GM18526 (cell line): ENCODE data around the gene GPR15LG.
A peak's percentile ranks its signal among the peaks of the same experiment; 100 is the strongest.

Experiments used
- POLR2A ChIP-seq: IDR thresholded peaks from 3 replicates; pipeline ENCODE4 v1.6.1; 2011; ENCODE audit not compliant: insufficient read length; ENCODE audit errors: extremely low read depth

Gene GPR15LG

GRCh38 chr10:84163996-84164395 is 9.6 kb upstream of the GPR15LG start:
- no peak for TF ChIP-seq POLR2A

- no peak for TF ChIP-seq POLR2A
Observed at GRCh38 chr10:84164442-84164841, 9.2 kb upstream of the GPR15LG start.

DNA sequence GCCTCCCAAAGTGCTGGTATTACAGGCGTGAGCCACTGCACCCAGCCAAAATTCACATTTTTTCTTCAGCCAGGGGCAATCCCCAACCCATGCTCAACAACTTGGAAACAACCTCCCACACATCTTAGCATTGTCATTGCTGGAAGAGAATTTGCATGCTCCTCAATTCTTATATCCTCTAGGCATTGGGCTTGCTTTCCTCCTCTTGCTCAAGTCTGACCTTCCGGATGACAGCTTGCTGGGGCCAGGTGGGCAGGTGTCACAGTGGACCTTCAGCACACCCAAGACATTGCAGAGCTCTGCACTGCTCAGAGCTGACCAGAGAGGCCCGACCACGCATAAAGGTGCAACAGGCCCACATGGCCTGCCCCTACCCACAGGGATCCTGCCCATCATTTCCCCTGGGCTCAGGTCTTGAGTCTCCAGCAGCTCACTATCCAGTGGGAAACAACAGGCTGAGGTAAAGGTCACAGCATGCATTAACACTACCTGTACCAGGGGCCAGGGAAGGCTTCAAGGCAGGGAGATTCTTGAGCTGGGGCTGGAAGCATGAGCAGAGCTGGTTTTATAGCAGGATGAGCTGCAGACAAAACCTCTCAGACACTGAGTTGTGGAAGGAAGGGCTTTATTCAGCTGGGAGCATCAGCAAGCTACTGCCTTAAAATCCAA is 6.8 kb upstream of the GPR15LG start:
- no peak for TF ChIP-seq POLR2A

DNA sequence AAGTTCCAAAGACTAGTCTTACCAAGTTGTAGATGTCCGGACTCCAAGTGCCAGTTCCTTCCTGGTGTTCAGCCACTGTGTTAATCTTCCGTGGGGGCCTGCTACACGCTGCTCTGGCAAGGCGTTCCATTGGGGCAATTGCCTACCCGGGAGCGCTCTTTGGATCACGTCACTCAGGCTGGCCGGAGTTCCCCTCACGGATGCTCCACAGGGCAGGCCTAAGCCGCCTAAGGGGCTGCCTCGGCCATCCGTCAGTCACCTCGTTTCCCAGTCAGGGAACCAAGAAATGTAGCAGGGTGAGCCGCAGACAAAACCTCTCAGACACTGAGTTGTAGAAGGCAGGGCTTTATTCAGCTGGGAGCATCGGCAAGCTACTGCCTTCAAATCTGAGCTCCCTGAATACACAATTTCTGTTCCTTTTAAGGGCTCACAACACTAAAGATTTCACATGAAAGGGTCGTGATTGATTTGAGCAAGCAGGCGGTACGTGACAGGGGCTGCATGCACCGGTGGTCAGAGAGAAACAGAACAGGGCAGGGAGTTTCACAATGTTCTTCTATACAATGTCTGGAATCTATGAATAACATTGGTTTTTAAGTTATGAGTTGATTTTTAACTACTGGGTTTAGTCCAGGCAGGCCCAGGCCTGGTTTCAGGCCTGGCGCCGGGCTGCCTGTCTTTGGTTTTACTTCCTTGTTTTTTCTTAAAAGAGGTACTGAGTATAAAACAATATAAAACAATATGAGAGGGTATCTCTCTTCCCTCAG is 1.7 kb upstream of the GPR15LG start:
- TF ChIP-seq POLR2A = peak; percentile 18

GRCh38 chr10:84172467-84173356 is 889 bp upstream of the GPR15LG start:
- peak; percentile 3 for TF ChIP-seq POLR2A

DNA sequence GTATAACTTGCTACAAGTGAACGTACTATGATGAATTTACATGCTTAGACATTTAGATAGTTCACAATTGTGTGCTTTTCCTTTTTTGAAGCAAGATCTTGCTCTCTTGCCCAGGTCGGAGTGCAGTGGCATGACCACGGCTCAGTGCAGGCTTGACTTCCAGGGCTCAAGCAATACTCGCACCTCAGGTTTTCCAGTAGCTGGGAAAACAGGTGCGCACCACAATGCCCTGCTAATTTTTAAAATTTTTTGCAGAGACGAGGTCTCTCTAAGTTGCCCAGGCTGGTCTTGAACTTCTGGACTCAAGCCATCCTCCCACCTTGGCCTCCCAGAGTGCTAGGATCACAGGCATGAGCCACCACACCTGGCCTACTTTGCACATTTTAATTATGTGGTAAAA is 1.8 kb downstream of the GPR15LG start:
- no peak for TF ChIP-seq POLR2A

GRCh38 chr10:84176351-84176750 is 2.8 kb downstream of the GPR15LG start:
- TF ChIP-seq POLR2A = no peak

- no peak for TF ChIP-seq POLR2A
Observed at GRCh38 chr10:84176836-84177474, 3.4 kb downstream of the GPR15LG start.

- no peak for TF ChIP-seq POLR2A
Observed at GRCh38 chr10:84177541-84178141, 4.0 kb downstream of the GPR15LG start.

GRCh38 chr10:84178160-84178609 is 4.6 kb downstream of the GPR15LG start:
- TF ChIP-seq POLR2A = no peak

GRCh38 chr10:84179059-84179710 is 5.6 kb downstream of the GPR15LG start:
- no peak for TF ChIP-seq POLR2A

DNA sequence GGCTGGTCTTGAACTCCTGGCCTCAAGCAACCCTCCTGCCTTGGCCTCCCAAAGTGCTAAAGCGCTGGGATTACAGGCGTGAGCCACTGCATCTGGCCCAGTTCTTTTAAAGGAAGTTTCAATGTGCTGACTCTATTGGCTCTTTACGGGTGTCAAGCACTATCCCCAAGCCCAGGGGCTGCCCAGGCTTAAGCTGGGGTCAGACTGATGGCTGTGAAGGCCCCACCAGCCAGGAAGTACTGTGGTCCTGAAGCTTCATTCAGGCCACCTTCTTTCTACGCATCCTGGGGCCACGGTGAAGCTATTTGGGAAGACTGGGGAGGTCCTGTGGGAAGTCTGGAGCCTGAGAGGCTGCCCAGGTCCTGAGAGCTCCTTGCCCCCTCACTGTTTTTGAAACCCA is 8.0 kb downstream of the GPR15LG start:
- TF ChIP-seq POLR2A = no peak

DNA sequence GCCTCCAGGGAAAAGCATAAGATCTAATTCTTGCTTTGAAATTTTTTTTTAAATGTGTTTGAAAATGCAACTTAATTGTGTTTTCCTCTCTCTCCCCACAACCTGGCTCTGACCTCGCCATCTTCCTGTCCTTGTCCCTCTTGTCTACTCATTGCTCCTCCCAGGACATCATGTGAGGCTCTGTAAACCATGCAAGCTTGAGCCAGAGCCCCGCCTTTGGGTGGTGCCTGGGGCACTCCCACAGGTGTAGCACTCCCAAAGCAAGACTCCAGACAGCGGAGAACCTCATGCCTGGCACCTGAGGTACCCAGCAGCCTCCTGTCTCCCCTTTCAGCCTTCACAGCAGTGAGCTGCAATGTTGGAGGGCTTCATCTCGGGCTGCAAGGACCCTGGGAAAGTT is 10.9 kb downstream of the GPR15LG start:
- TF ChIP-seq POLR2A = no peak

DNA sequence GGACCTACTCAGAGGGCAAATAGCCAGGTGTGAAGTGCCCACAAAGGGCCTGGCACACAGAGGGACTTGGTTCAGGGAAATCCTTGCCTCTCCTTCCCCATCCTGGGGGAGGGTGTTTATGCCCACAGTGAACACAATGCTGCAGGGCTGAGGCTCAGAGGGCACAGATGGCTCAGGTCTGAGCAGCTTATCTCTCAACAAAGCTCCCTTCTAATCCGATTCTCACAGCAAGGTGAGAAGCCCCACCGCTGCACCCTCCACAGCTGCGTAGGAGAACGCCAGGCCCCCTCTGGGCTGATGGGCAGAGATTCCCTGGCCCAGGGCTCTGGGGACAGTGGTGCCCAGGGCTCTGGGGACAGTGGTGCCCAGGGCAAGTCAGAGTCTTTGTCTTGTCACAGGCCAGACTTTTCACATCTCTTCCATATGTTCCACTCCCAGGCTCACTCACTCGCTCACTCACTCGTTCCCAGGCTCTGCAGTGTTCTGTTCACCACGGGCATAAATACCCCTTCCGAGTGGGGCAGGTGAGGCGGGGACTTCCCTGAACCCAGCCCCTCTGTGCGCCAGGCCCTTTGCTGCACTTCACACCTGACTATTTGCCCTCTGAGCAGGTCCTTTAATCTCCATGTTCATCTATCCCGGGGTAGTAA is 12.1 kb downstream of the GPR15LG start:
- TF ChIP-seq POLR2A = no peak
